ENCODE measurements around the gene GAMT.

Gene GAMT

DNA sequence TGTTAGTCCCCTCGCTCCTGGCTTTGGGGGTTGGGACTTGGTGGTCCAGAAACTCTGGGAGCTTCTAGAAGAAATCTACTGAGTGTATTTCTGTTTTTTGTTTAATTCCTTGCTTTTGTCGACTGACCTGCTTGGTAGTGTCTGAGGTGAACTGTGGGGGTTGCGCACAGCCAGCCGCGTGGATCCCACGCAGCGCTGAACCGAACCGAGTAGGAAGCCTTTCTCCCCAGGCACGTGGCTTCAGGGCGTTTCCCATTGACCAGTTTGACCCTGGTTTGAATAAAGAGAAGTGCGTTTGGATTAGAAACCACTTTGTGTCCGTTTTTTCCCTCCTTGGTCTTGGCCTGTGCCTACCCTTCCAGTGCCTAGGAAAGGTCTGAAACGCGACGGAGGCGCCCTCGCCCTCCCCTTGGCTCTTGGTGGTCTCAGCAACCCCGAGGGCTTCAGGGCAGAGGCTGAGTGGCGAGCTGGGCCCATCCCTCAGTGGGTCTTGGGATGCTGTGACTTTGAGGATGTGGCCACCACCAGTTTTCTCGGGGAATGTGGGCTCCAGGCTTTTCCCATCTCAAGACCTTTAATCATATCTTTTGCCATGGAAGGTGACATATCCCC, 34.1 kb upstream of the GAMT start:
- TF ChIP-seq, protein P1, sequence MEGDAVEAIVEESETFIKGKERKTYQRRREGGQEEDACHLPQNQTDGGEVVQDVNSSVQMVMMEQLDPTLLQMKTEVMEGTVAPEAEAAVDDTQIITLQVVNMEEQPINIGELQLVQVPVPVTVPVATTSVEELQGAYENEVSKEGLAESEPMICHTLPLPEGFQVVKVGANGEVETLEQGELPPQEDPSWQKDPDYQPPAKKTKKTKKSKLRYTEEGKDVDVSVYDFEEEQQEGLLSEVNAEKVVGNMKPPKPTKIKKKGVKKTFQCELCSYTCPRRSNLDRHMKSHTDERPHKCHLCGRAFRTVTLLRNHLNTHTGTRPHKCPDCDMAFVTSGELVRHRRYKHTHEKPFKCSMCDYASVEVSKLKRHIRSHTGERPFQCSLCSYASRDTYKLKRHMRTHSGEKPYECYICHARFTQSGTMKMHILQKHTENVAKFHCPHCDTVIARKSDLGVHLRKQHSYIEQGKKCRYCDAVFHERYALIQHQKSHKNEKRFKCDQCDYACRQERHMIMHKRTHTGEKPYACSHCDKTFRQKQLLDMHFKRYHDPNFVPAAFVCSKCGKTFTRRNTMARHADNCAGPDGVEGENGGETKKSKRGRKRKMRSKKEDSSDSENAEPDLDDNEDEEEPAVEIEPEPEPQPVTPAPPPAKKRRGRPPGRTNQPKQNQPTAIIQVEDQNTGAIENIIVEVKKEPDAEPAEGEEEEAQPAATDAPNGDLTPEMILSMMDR (IDR thresholded peaks at IDR 0.05): no peak

DNA sequence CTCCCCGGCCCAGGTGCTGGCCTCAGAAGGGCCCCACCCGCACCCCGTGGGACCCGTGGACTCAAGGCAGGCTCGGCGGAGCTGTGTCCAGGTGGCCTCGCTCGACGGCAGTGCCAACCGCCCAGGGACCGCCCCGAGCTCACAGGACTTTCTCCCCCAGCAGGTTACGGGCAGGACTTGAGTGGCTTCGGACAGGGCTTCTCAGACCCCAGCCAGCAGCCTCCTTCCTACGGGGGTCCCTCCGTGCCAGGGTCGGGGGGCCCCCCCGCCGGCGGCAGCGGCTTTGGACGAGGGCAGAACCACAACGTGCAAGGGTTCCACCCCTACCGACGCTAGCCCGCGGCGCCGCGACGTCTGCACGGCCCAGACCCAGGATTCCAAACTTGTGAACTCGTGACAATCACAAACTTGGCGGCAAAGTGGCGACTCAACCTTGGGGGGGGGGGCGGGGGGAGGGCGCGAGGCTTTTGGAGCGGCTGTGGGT, 33.3 kb upstream of the GAMT start:
- TF ChIP-seq, protein P1 (IDR thresholded peaks at IDR 0.05): no peak

DNA sequence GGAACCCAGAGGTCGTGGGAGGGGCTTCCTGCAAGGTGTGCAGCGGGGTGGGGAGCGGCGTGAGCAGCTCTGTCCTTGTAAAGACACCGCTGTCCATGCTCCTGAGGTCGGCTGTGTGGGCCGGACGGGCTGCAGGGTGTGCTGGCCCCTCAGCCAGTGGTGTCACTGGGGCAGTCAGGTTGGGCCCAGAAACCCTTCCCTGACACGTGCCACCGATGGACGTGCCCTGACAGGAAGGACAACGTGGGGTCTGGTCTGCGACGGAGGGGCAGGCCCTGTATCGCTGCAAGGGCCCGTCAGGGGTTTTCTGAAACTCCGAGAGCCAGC, 32.7 kb upstream of the GAMT start:
- TF ChIP-seq, protein P1 (IDR thresholded peaks at IDR 0.05): no peak

DNA sequence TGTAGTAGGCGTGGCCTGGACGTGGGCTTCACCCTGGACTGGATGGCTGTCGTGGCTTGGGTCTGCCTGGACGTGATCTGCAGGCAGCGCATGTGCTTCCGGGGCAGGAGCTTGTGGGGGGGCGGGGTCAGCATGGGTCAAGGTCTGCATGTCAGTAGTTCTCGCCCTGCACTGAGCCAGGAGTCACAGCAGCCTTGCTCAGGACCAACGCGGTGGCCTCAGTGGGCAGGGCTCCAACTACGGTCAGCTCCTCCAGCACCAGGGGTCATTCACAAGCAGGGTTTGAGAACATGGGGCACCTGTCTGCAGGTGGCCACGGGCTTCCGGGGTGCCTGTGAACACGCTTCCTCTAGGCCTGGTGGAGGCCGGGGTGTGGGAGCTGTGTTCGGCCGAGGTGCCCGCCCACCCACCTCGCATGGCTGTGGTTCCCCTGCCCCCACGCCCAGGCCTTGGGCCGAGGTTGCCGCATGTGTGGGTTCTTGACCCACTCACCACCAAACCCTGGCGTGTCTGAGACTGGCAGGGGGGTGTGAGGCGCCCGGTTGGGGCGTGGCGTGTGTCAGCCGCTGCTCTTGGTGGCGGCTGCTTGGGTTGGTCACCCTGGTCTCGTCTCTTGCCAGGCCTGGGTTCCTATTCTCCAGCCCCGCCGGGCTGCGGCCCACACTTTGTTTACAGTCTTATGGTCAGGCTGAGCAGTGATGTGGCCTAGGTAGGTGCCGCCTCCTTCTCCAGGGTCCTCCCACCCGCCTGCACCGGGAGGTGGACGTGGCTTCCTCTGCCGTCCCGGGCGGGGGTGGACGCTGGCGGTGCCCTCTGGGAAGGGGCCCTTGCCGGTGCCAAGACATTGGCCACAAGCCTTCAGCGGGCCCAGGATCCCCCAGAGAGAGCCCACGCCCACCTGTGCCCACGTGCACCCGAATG, 32.0 kb upstream of the GAMT start:
- TF ChIP-seq, protein P1 (IDR thresholded peaks at IDR 0.05): no peak

DNA sequence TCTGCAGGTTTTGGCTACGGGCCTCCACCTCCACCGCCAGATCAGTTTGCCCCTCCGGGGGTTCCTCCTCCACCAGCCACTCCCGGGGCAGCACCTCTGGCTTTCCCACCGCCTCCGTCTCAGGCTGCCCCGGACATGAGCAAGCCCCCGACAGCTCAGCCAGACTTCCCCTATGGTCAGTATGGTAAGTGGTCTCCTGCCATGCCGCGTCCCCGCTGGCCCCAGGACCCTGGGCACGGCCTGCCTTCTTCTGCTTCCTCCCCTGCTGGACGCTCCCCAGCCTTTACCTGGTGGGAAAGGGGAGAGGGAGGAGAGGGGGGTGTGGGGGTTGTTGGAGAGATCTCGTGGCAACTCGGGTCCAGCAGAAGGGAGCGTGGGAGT, 31.2 kb upstream of the GAMT start:
- TF ChIP-seq, protein P1 (IDR thresholded peaks at IDR 0.05): no peak

DNA sequence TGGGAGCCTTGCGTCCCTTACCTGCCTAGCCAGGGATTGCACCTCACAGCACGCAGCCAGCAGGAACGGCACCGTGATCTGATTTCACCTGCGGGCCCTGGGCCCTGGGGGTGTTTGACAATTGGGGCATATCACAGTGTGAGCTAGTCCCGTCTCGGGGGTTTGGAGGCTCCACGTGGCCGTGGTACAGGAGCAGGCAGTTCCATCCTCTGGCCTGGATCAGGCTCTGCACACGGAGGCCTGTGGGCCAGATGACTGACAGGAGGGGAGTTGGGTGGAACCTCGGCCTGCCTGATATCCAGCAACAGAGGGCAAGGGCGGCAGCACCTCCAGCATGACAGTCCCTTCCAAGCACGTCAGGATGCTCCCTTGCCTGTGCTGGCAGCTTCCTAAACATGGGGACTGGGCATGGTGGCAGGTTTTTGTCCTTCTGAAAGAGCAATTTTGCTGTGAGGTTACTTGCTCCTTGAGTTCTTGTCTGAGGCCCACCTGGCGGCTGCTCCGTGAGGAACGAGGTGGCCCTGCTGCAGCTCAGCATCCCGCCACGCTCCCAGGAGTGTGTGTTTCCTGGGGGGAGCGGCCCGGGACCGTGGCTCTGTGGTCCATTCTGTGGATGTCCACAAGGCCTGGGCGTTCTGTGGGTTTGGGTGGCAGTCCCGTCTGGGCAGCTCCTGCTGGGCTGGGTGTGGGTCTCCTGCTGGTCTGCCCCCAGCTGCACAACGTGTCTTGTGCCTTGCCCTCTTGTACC, 30.6 kb upstream of the GAMT start:
- TF ChIP-seq, protein P1 (IDR thresholded peaks at IDR 0.05): no peak

DNA sequence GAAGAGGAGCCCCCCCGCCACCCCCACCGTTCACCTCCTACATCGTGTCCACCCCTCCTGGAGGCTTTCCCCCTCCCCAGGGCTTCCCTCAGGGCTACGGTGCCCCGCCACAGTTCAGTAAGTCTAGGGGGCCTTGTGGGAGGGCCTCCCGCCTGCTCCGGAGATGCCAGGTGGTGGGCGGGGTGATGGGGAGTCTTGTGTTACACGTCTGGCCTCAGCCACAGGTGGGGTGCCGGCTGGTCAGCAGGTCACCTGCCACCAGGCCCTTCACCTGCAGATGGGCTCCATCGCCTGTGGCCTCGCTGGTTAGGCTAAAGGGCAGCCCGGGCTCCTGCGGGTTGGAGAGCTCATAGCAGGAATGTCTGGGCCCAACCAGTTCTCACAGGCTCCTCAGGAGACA, 28.9 kb upstream of the GAMT start:
- TF ChIP-seq, protein P1 (IDR thresholded peaks at IDR 0.05): no peak
